NCI-H345 treated with DMSO at 0.1 percent for 48 hours (cell line): ENCODE data around the gene ZNF516.

ENCODE experiments used
- DNase-seq: peaks from one replicate; lab custom pipeline; 2025; ENCODE audit not compliant: unreplicated experiment; lab: John Stamatoyannopoulos, UW

ZNF516 gene

GRCh38 chr18:76402026-76402990 is 92.7 kb downstream of the ZNF516 start:
- no peak for DNase-seq

- no peak for DNase-seq
Observed at GRCh38 chr18:76401498-76401897, 93.5 kb downstream of the ZNF516 start.

DNA sequence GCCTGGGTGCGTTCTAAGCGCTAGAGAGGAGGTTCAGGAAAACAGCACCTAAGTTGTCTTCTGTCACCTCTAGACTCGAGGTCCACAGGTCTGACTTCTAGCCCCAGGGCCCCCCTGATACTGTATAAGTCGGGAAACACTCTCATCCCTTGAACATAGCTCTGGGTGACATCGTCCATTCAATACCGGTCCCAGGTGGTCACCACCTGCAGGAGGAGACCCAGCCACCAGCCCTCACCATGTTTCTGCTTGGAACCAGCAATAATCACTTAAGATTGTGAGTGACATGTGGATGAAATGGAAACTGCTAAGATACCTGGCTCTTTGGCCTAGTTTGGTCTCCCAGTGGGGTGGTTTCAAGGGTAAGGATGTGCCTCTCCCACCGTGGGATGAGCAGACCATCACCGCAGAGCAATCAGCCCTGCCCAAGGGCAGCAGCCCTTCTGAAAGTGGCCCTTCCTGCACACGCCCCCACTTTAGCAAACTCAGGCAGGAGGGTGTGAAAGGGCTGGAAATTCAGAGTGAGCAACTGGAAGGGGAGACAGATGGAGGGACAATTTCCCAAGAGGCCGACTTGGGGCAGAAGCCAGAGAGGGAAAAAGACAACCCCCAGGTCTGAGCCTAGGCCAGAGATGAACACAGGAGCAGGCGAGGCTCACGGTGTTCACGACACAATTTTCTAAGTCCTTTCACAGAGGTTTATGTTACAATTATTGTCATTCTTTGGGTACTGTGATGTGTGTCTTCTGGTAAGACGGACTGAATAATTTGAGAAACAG is 95.2 kb downstream of the ZNF516 start:
- DNase-seq, result no peak

- peak; percentile 55 for DNase-seq
Observed at GRCh38 chr18:76398896-76399612, 96.0 kb downstream of the ZNF516 start.

DNA sequence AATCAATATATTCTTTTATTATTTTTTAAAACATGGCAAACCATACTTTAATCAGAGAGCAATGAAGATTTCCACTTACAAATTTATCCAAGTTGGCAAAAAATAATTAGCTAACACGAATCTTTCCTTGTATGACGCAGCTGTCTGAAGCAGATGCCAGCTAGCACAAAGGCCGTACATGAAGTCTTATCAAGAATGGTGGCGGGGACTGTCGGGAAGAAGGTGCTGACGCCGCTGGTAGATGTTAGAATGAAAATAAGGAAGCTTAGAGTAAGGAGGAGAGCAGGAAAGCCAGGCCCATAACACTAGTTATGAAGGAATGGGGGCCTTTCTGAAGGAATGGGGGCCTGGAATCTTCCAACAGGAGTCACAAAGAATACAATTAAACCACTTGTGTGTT is 96.7 kb downstream of the ZNF516 start:
- DNase-seq, result no peak

DNA sequence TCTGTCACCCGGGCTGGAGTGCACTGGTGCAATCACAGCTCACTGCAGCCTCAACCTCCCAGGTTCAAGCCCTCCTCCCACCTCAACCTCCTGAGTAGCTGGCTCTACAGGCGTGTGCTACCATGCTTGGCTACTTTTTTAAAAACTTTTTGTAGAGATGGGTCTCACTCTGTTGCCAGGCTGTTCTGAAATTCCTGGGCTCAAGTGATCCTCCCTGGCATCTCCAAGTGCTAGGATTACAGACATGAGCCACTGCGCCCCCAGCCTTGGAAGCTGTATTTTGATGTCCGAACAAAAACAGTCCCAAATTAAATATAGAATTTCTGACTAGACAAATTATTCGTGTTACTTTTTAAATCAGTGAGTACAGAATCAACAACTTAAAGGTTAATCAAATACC is 97.4 kb downstream of the ZNF516 start:
- no peak for DNase-seq

DNA sequence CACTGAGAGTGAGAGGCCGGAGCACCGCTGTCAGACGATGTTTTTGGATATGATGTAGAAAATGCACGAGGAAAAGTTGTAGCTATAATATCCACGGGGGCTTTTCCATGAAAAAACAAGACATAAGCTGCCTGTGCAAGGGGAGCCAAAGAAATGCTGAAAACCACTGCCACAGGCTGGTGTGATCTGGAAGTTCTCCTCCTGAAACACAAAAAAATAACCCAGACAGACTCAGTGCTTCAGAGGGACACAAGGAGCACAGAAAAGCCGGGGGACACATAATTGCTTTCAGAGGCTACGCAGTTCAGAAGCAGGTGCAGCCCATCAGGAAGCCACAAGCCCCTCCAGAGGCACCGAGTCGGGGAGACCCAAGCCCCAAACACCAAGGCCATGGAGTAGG is 98.2 kb downstream of the ZNF516 start:
- no peak for DNase-seq

GRCh38 chr18:76395609-76396008 is 99.4 kb downstream of the ZNF516 start:
- no peak for DNase-seq

DNA sequence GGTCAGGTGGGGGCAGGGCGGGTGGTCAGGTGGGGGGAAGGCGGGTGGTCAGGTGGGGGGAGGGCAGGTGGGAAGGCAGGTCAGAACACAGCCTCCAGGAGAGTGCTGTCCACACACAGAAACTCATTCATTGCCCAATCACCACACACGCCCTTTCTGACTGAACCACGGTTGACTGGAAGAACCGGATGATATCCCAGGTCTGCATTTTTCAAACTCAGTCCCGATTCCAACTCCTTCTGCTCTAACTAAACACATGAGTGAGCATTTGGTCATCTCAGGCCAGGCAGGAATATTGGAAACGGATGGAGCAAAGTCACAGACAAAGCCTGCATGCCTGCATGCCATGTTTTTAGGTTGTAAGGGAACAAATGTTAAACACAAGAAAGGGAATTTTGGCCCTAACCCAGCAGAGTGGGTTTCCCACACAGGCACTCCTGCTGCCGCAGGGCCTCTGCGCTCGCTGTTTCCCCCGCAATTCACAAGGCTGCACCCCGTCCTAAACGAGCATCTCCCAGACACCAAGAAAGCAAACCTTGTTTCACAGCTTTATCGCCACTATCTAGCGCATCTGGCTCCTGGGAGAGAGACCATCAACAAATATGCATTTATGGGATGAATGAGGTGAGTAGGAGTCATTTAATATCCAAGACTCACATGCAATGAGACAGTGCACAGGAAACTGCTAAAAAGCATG is 100.1 kb downstream of the ZNF516 start:
- no peak for DNase-seq

- no peak for DNase-seq
Observed at GRCh38 chr18:76392349-76392748, 102.7 kb downstream of the ZNF516 start.

DNA sequence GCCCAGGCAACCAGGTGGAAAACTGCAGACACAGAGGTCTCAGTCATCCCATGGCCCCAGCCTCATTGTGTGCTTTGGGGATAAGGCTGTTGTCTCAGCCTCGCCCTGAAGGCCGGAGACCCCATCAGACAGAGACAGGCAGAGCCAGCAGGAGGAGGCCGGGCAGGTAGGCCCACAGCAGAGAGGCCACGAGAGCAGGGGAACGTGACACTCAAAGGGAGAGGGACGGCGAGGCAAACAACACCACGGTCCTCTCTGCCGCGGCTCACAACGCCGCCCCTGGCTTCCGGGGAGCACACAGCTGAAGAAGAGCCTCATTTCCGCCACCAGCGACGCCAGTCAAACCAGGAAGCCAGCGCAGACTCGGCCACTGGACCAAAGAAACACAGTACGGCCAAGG is 103.3 kb downstream of the ZNF516 start:
- no peak for DNase-seq

GRCh38 chr18:76391038-76391437 is 104.0 kb downstream of the ZNF516 start:
- DNase-seq, result no peak

GRCh38 chr18:76390452-76391035 is 104.5 kb downstream of the ZNF516 start:
- DNase-seq, result no peak

DNA sequence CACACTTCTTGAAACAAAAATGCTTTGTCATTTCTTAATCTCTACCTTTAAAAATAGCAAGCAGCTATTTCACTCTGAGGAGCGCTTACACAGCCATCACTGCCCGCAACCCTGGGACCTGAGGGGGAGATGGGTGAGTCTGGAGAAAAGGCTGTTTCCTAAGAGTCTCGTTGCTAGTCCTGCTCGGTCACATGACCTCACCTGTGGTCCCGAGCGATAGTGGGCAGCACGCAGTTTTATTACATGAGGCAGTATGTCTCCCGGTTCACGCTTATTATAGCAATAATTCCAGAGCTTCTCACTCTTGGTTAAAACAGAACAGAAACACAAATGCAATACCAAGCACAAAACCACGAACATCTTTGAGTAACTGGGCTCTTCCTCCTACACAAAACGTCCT is 105.3 kb downstream of the ZNF516 start:
- DNase-seq, result no peak

DNA sequence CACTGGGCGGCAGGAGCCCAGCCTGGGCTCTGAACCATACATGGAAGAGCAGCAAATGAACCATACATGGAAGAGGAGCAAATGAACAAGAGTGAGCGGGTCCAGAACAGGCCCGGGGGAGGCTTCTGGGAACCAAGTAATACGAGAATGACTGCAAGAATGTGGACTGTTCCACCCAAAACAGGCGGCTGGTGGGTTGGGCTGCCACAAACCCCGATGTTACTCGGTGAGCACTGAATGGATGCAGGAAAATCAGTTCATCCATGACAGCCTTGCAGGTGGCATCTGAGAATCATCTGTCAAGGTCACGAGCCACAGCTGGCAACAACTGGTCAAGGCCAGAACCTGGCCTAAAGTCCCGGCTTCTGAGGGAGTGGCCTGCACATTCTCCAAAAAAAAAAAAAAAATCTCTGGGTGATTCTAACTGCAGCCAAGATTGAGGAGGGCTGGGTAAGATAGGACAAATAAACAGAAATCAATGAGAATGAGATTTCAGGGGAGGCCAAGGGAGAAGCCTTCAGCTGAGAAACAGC is 106.1 kb downstream of the ZNF516 start:
- no peak for DNase-seq

DNA sequence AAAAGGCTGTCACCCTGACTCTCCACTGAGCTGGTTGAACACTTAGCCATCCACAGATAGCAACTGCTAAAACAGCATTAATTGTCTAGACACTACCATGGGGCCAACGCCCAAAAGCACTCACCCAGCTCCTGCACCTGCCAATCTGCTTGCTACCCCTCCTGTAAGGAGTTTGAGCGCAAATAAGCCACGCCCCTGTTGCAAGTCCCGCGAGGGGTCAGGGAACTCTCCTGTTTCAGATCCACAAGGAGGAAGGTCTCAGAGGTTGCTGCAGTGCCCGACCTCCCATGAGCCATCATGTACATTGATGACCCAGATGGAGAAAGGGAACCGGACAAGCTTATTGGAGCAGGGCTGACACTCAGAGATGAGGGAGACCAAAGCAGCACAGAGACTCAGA is 106.8 kb downstream of the ZNF516 start:
- no peak for DNase-seq

- DNase-seq, result no peak
Observed at GRCh38 chr18:76387608-76388007, 107.4 kb downstream of the ZNF516 start.

DNA sequence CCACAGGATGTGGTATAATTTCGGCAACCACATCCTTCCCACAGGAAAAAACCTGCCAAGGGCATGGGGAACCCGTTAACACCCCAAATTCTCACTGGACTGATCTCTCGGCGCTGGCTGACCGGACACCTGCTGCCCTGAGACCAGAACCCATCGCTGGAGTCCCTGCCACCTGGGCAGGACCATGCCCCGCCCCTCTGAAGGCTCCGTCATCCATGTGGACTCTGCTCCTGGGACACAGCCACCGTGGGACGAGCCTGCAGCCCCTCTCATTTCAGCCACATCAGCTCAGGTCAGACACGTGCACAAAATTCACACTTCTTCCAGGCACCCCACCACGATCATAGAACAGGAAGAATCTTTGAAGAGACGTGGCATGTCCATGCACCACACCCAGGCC is 108.2 kb downstream of the ZNF516 start:
- DNase-seq, result no peak

DNA sequence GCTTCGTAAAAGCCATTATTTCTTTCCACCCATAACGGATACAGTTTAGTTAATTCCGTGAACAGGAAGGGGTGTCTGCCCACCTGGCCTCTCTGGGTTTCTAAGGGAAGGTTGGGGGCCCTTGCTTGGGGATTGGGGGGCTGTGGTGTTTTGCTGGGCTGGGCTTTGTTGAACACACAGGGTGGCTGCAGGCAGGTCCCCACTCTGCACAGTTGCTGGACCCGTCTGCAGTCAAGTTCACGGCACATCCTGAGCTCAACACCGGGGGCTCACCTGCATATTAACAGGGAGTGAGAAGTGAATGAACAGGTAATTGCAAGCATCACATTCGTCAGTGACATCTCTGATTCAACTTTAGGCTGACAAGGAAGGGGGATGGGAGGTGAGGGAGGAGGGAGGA is 109.0 kb downstream of the ZNF516 start:
- DNase-seq, result no peak

DNA sequence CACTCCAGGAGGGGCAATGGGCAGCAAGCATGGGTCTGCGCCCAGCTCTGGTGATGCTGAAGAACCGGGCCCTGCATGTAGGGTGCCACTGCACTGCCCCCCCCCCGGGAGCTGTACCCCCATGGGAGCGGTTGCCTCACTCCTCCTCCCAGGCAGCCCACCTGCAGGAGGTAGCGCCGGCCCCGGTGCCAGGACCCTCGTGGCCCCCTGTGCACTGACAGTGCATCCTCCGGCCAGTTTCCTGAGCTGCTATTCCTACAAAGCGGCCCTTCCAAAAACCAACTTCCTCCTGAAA is 109.4 kb downstream of the ZNF516 start:
- DNase-seq, result no peak
